Trophoblast cell (in vitro differentiated cells and primary cell): Measurements from ENCODE around the gene NHSL2. TPM values are rescaled to one million over a fixed set of nuclear protein-coding genes. Genes with fewer than 3 reads are reported as not detected.
"Not testable (repeated sequence)": the region's sequence is repeated elsewhere in the genome, so short reads cannot be mapped to it uniquely, and the experiment has no call there.

Experiments
- DNase-seq, 2 donors: peaks; one replicate each; pipeline ENCODE4 v3.0.0-alpha.2; 2016
- H2AFZ ChIP-seq: 2 replicates; pipeline ENCODE4 v1.6.1; 2013; ENCODE audit warnings: low read length, moderate library complexity, mild to moderate bottlenecking; ENCODE audit not compliant: insufficient read depth, poor library complexity
- H2AK5ac ChIP-seq: 2 replicates; pipeline ENCODE4 v1.6.1; 2013; ENCODE audit warnings: mild to moderate bottlenecking, low read length
- H2BK120ac ChIP-seq: 2 replicates; pipeline ENCODE4 v1.6.1; 2013; ENCODE audit warnings: low read length, mild to moderate bottlenecking, moderate library complexity; ENCODE audit not compliant: insufficient read depth, poor library complexity
- H2BK12ac ChIP-seq: 2 replicates; pipeline ENCODE4 v1.6.1; 2013; ENCODE audit warnings: mild to moderate bottlenecking, low read length, moderate library complexity
- H2BK5ac ChIP-seq: 2 replicates; pipeline ENCODE4 v1.6.1; 2013; ENCODE audit warnings: low read length, low read depth, moderate library complexity, mild to moderate bottlenecking; ENCODE audit not compliant: poor library complexity
- H3K14ac ChIP-seq: 2 replicates; pipeline ENCODE4 v1.6.1; 2013; ENCODE audit warnings: mild to moderate bottlenecking, low read length
- H3K18ac ChIP-seq: 2 replicates; pipeline ENCODE4 v1.6.1; 2013; ENCODE audit warnings: mild to moderate bottlenecking, low read length
- H3K23ac ChIP-seq: 2 replicates; pipeline ENCODE4 v1.6.1; 2013; ENCODE audit warnings: low read length
- H3K27ac ChIP-seq: 2 replicates; pipeline ENCODE4 v1.5.1; 2013; ENCODE audit warnings: low read depth, mild to moderate bottlenecking, inconsistent platforms, low read length, moderate library complexity
- H3K27me3 ChIP-seq: 2 replicates; pipeline ENCODE4 v1.6.1; 2013; ENCODE audit warnings: inconsistent platforms, mild to moderate bottlenecking, low read length, moderate library complexity; ENCODE audit not compliant: insufficient read depth
- H3K36me3 ChIP-seq, 2 experiments: 1 replicate in 1 of 2; 2 replicates in 1 of 2; pipeline ENCODE4 v1.6.1; 2013; ENCODE audit warnings: low read length in 2 of 2, mild to moderate bottlenecking in 2 of 2, moderate library complexity in 1 of 2; ENCODE audit not compliant: insufficient read depth in 2 of 2, control insufficient read depth in 1 of 2
- H3K4ac ChIP-seq: 2 replicates; pipeline ENCODE4 v1.6.1; 2013; ENCODE audit warnings: low read depth, mild to moderate bottlenecking, low read length, moderate library complexity
- H3K4me1 ChIP-seq, 2 experiments: 1 replicate in 1 of 2; 2 replicates in 1 of 2; pipeline ENCODE4 v1.6.1; 2013; ENCODE audit warnings: low read length in 2 of 2, mild to moderate bottlenecking in 2 of 2, moderate library complexity in 1 of 2; ENCODE audit not compliant: insufficient read depth in 2 of 2, control insufficient read depth in 1 of 2
- H3K4me2 ChIP-seq: 2 replicates; pipeline ENCODE4 v1.6.1; 2013; ENCODE audit warnings: inconsistent platforms, mild to moderate bottlenecking, low read length, moderate library complexity
- H3K4me3 ChIP-seq: 2 replicates; pipeline ENCODE4 v1.5.1; 2013; ENCODE audit warnings: mild to moderate bottlenecking, low read depth, low read length, inconsistent platforms
- H3K79me1 ChIP-seq: one replicate; pipeline ENCODE4 v1.6.1; 2013; ENCODE audit warnings: low read length
- H3K79me2 ChIP-seq: 2 replicates; pipeline ENCODE4 v1.6.1; 2013; ENCODE audit warnings: low read length, mild to moderate bottlenecking; ENCODE audit not compliant: control insufficient read depth, insufficient read depth, poor library complexity
- H3K9ac ChIP-seq: 2 replicates; pipeline ENCODE4 v1.6.1; 2013; ENCODE audit warnings: mild to moderate bottlenecking, low read length
- H3K9me3 ChIP-seq: 2 replicates; pipeline ENCODE4 v1.6.1; 2013; ENCODE audit warnings: low read depth, mild to moderate bottlenecking, control low read depth, inconsistent platforms, low read length; ENCODE audit not compliant: insufficient read depth
- H4K12ac ChIP-seq: 2 replicates; pipeline ENCODE4 v1.6.1; 2013; ENCODE audit warnings: low read depth, mild to moderate bottlenecking, low read length, moderate library complexity
- H4K8ac ChIP-seq: 2 replicates; pipeline ENCODE4 v1.6.1; 2013; ENCODE audit warnings: low read depth, mild to moderate bottlenecking, low read length, moderate library complexity
- H4K91ac ChIP-seq: one replicate; pipeline ENCODE4 v1.6.1; 2013; ENCODE audit warnings: low read depth, mild to moderate bottlenecking, low read length, moderate library complexity
- WGBS: extraction: QIAGEN DNeasy Blood & Tissue Kit; methylation state at CpG from one replicate; pipeline ENCODE4 v1.1.7; 2013; ENCODE audit warnings: missing lambda C conversion rate; ENCODE audit not compliant: insufficient read length, insufficient coverage; ENCODE audit errors: extremely low coverage; 5-methylcytosine and 5-hydroxymethylcytosine counted together
- polyA plus RNA-seq: library from polyadenylated mRNA; stranded (reverse); fragments of 200-250 nt; gene quantifications from 2 replicates; pipeline ENCODE4 v1.2.3, GENCODE V29; 2013

Gene NHSL2
- 5.9 and 6.7 TPM in 2 replicates for polyA plus RNA-seq

DNA sequence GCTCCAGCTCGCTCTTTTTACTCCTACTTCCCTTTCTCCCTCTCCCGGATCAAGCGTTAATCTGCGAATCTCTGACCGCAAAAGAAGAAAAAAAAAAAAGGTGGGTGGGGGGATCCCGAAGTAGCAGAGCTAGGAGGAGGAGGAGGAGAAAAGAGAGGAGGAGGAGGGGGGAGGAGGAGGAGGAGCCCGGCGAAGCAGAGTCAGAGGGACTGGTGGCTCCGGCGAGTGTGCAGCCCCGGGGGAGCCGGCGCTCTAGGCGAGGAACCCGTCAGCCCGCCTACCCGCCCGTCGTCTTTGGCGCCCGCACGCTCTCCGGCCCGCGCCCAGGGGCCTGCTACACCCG lies at the start of gene NHSL2:
TSS of gene NHSL2 (plus strand) at position 203 of the 343 bp plus-strand sequence.
- H3K79me1 ChIP-seq, result peaks cover 12% of the 10 kb centered on the region
- H4K12ac ChIP-seq, result peak within 1 kb of the TSS; percentile 55
- H2BK5ac ChIP-seq, result peak within 1 kb of the TSS; percentile 75
- no peaks in the 10 kb centered on the region for H3K27me3 ChIP-seq
- no peaks in the 10 kb centered on the region for H3K9me3 ChIP-seq
- H3K18ac ChIP-seq, result peak within 1 kb of the TSS; percentile 92
- H3K9ac ChIP-seq, result peak within 1 kb of the TSS; percentile 77
- peak within 1 kb of the TSS; percentile 64 for H3K4ac ChIP-seq
- peaks cover 5% of the 10 kb centered on the region for H3K79me2 ChIP-seq
- H3K27ac ChIP-seq, result peak within 1 kb of the TSS; percentile 89
- peak within 1 kb of the TSS; percentile 88 for H2BK120ac ChIP-seq
- no CpG with 5 or more reads among the region's 26 CpGs for WGBS
- peak within 1 kb of the TSS; percentile 53 for H2BK12ac ChIP-seq
- H3K14ac ChIP-seq, result peak within 1 kb of the TSS; percentile 82
- H3K4me3 ChIP-seq, result peak within 1 kb of the TSS; percentile 86
- H3K36me3 ChIP-seq, result peaks cover 0 to 3% of the 10 kb centered on the region in 2 experiments
- peak within 1 kb of the TSS; percentile 90 for H3K4me2 ChIP-seq
- peaks cover 4 to 24% of the 10 kb centered on the region in 2 experiments for H3K4me1 ChIP-seq
- no peak within 1 kb of the TSS for H3K23ac ChIP-seq
- no peak within 1 kb of the TSS for H2AFZ ChIP-seq
- DNase-seq, result no peak
- H2AK5ac ChIP-seq, result no peak within 1 kb of the TSS
- H4K91ac ChIP-seq, result peak within 1 kb of the TSS; percentile 96
- peak within 1 kb of the TSS; percentile 78 for H4K8ac ChIP-seq

DNA sequence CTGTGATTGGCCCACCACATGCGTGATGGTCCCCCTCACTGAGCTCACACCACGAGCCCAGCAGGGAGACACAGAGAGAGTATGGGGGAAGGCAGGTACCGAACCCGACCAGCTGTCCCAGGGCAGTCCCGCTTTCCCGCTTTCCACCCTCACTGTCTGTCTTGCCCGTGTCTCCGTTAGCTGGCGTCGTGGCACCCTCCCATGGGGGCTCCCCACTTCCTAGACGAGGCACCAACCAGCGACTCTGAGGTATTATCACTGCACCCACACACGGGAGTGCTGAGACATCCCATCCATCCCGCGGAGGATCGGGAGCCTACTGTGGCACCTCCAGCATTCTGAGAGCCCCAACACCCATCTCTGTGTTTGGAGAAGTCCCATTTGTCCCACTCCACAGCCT lies 43.0 kb upstream of the NHSL2 start:
- H2BK12ac ChIP-seq, result no peak overlapping the region
- H3K4me1 ChIP-seq, result peaks cover 0 to 6% of the 10 kb centered on the region in 2 experiments
- no peaks in the 10 kb centered on the region for H3K36me3 ChIP-seq
- DNase-seq, result no peak
- no peaks in the 10 kb centered on the region for H3K79me2 ChIP-seq
- no peak overlapping the region for H3K4ac ChIP-seq
- H2AK5ac ChIP-seq, result no peak overlapping the region
- no peaks in the 10 kb centered on the region for H3K9me3 ChIP-seq
- H2BK5ac ChIP-seq, result no peak overlapping the region
- no CpG with 5 or more reads among the region's 16 CpGs for WGBS
- no peak overlapping the region for H2BK120ac ChIP-seq
- no peak overlapping the region for H4K12ac ChIP-seq
- no peak overlapping the region for H3K9ac ChIP-seq
- no peak overlapping the region for H3K18ac ChIP-seq
- H3K4me2 ChIP-seq, result no peak overlapping the region
- H4K8ac ChIP-seq, result no peak overlapping the region
- H3K79me1 ChIP-seq, result no peaks in the 10 kb centered on the region
- H3K23ac ChIP-seq, result no peak overlapping the region
- no peak overlapping the region for H4K91ac ChIP-seq
- no peaks in the 10 kb centered on the region for H3K27me3 ChIP-seq
- no peak overlapping the region for H3K4me3 ChIP-seq
- no peak overlapping the region for H2AFZ ChIP-seq
- no peak overlapping the region for H3K27ac ChIP-seq
- H3K14ac ChIP-seq, result no peak overlapping the region

DNA sequence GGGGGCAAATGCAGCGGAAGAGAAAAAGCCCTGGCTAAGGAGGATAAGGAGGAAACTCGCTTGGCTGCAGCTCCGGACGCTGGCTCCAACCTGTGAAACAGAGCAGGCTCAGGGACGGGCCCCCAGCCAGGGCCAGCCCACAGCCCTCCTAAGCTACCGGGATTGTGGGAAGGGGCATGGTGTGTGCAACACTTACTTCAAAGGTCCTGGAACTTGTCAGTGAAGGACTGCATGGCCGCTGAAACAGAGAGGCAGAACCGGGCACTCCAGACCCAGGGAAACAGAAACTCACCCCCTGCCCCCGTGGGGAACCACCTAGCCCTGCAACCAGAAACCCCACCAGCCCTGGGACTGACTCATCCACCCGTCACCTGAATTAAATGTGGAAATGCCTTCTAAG lies 41.1 kb upstream of the NHSL2 start:
- H4K91ac ChIP-seq, H3K4me1 ChIP-seq, H2AFZ ChIP-seq, H3K36me3 ChIP-seq, H3K79me1 ChIP-seq, H2BK12ac ChIP-seq, H2BK5ac ChIP-seq, H2AK5ac ChIP-seq, H3K14ac ChIP-seq, H3K9me3 ChIP-seq, DNase-seq, H3K4ac ChIP-seq, H3K79me2 ChIP-seq, H3K4me2 ChIP-seq, H3K23ac ChIP-seq, H3K27me3 ChIP-seq, H3K18ac ChIP-seq, H2BK120ac ChIP-seq, H3K9ac ChIP-seq, H4K8ac ChIP-seq, H3K4me3 ChIP-seq, H3K27ac ChIP-seq, H4K12ac ChIP-seq: not testable (repeated sequence)
- WGBS, result no CpG with 5 or more reads among the region's 10 CpGs

DNA sequence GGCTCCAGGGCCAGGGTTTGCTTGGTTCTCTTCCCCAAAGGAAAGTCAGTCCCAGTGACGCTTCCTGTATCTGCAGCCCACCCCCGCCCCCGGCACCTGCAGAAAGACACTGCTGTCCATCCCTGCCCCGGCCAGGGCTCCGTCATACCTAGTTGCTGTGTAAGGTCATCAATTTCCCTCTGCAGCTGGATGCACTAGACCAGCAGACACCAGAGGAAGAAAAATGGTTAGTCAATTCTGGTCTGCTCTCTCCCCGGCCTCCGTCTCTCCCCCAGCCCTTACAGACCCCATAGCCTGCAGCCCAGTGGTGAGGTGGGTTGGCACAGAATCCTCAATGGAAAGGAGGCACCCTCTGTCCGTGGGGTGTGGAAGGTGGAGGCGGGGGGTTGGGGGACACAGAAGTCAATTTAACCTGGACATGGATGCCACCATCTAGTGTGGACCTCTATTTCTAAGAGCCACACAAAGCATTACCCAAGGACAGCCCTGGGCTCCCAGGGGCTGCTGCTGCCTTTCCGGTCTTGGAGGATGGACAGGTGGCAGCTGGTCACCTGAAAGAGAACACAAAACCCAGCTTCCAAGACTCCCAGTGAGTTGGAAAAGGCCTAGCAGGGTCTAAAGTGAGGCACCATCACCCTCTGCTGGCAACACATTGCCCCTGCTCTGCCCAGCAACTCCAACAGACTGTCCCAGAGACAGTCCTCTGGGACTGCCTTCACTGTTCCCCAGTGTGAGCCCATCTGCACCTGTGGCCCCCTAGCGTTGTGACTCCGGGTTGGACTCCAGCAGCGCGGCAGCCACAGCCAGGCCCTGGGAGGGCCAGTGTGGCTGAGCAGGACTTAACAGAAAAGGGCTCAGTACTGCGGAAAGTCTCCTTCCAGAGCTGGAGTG lies 40.2 kb upstream of the NHSL2 start:
- no peak overlapping the region for H2AK5ac ChIP-seq
- no peak overlapping the region for H4K91ac ChIP-seq
- H3K23ac ChIP-seq, result no peak overlapping the region
- no peak overlapping the region for H3K4ac ChIP-seq
- H3K4me1 ChIP-seq, result peaks cover 0 to 6% of the 10 kb centered on the region in 2 experiments
- H3K9ac ChIP-seq, result peak overlapping the region; percentile 33
- H3K14ac ChIP-seq, result no peak overlapping the region
- H3K27me3 ChIP-seq, result no peaks in the 10 kb centered on the region
- no peak overlapping the region for H2AFZ ChIP-seq
- H3K18ac ChIP-seq, result no peak overlapping the region
- no peak overlapping the region for H2BK120ac ChIP-seq
- H2BK12ac ChIP-seq, result no peak overlapping the region
- no peak overlapping the region for H2BK5ac ChIP-seq
- no peak overlapping the region for H4K12ac ChIP-seq
- no peak for DNase-seq
- H3K36me3 ChIP-seq, result no peaks in the 10 kb centered on the region
- no peaks in the 10 kb centered on the region for H3K9me3 ChIP-seq
- WGBS, result no CpG with 5 or more reads among the region's 15 CpGs
- H3K79me2 ChIP-seq, result no peaks in the 10 kb centered on the region
- H3K4me3 ChIP-seq, result no peak overlapping the region
- no peak overlapping the region for H4K8ac ChIP-seq
- H3K27ac ChIP-seq, result peak overlapping the region; percentile 17
- H3K4me2 ChIP-seq, result no peak overlapping the region
- no peaks in the 10 kb centered on the region for H3K79me1 ChIP-seq
